T-helper 9 cell (primary cell): ENCODE data around the gene TMEM14C.
"Not testable (repeated sequence)": the region's sequence is repeated elsewhere in the genome, so short reads cannot be mapped to it uniquely, and the experiment has no call there.

Experiments
- DNase-seq: peaks from one replicate; pipeline ENCODE4 v3.0.0-alpha.2; 2020

TMEM14C gene

GRCh38 chr6:10721850-10722569 lies 860 bp upstream of the TMEM14C start:
- no peak for DNase-seq

- DNase-seq, result no peak
Observed at GRCh38 chr6:10722570-10722819, 375 bp upstream of the TMEM14C start.

GRCh38 chr6:10723567-10723881 lies 654 bp downstream of the TMEM14C start:
- no peak for DNase-seq

GRCh38 chr6:10725044-10725443 lies 2.2 kb downstream of the TMEM14C start:
- DNase-seq, result no peak

GRCh38 chr6:10725716-10726115 lies 2.8 kb downstream of the TMEM14C start:
- no peak for DNase-seq

- DNase-seq, result no peak
Observed at GRCh38 chr6:10730254-10730653, 7.4 kb downstream of the TMEM14C start.

GRCh38 chr6:10733151-10733715 lies 10.4 kb downstream of the TMEM14C start:
- DNase-seq, result no peak

GRCh38 chr6:10733863-10734262 lies 11.0 kb downstream of the TMEM14C start:
- DNase-seq, result no peak

GRCh38 chr6:10736731-10737130 lies 13.9 kb downstream of the TMEM14C start:
- DNase-seq, result no peak

GRCh38 chr6:10740061-10740460 lies 17.2 kb downstream of the TMEM14C start:
- DNase-seq, result no peak

GRCh38 chr6:10741643-10742042 lies 18.8 kb downstream of the TMEM14C start:
- not testable (repeated sequence) for DNase-seq

- no peak for DNase-seq
Observed at GRCh38 chr6:10742251-10742650, 19.4 kb downstream of the TMEM14C start.

- DNase-seq, result no peak
Observed at GRCh38 chr6:10743515-10743914, 20.6 kb downstream of the TMEM14C start.

- no peak for DNase-seq
Observed at GRCh38 chr6:10745116-10745515, 22.2 kb downstream of the TMEM14C start.

GRCh38 chr6:10746915-10747250 lies 24.0 kb downstream of the TMEM14C start:
- no peak for DNase-seq

GRCh38 chr6:10747251-10747972 lies 24.5 kb downstream of the TMEM14C start, which contains the start of gene TMEM14B:
TMEM14B (plus strand) TSS chr6:10747805; CDS start chr6:10749246, 1,441 bp downstream.
- peak; percentile 99 for DNase-seq

- no peak for DNase-seq
Observed at GRCh38 chr6:10749734-10750133, 26.9 kb downstream of the TMEM14C start.

- DNase-seq, result not testable (repeated sequence)
Observed at GRCh38 chr6:10750568-10750967, 27.7 kb downstream of the TMEM14C start.

- not testable (repeated sequence) for DNase-seq
Observed at GRCh38 chr6:10751757-10752156, 28.9 kb downstream of the TMEM14C start.

GRCh38 chr6:10756085-10756484 lies 33.2 kb downstream of the TMEM14C start:
- DNase-seq, result no peak

- no peak for DNase-seq
Observed at GRCh38 chr6:10759312-10759839, 36.5 kb downstream of the TMEM14C start.

- no peak for DNase-seq
Observed at GRCh38 chr6:10759884-10760329, 37.0 kb downstream of the TMEM14C start.

GRCh38 chr6:10763006-10763405 lies 40.1 kb downstream of the TMEM14C start:
- no peak for DNase-seq

- no peak for DNase-seq
Observed at GRCh38 chr6:10769419-10769818, 46.5 kb downstream of the TMEM14C start.
